HG03565 (cell line): ENCODE results near the gene IMMP2L.

ENCODE experiments used
- ATAC-seq: cut with Tn5 transposase; IDR thresholded peaks from one replicate; pipeline ENCODE4 v1.9.1; 2021; ENCODE audit warnings: mild to moderate bottlenecking, moderate library complexity; ENCODE audit not compliant: unreplicated experiment

Gene IMMP2L

DNA sequence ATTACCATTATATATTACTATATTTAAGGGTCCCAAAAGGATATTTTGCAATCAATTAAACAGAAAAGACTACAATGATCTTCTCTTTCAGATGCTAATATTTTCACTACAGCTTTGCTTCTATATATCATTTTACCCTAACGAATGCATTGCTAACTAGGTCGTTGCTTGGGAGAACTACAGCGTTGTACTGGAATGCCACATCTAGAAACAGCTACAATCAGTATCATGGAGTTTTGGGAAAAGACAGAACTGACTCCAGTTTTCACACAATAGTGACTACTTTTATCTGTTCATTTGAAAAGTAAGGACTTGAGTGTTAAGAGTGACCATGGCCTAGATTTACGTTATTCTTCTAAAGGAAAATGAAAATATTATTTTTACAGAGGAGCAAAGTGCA, 432.9 kb downstream of the IMMP2L start:
- no peak for ATAC-seq

DNA sequence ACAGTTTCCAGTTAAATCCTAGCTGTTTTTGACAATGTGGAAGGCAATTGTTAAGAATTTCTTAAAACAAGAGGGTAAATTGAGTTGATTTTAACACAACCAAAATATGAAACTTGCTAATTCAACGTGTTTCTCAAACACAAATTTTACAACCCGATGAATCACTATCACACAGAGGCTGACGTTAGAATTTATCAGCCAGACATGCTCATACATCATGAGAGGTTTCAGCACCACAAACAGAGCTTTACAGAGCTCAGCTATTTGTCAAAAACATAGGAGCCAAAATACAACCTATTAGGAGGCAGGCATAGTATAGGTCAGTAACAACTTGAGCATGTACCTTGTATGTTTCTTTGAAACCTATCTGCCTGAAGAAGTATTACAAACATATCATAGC, 435.3 kb downstream of the IMMP2L start:
- no peak for ATAC-seq

DNA sequence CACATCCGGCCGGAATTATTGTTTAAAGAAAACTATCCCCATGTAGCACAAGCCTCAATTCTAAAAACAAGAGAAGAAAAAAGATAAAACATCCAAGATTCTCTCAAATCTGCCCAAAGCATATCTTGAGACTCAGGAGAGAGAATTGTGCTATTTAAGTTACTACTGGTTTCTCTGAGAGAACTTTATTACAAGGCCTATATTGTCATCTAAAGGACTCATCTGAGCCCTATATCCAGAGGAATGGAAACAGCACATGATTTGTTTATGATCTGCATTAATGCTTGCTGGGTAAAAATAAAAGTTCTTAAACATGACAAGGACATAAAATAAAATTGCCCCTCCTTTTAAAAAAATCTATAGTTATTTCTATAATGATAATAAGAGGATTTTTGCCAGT, 446.3 kb downstream of the IMMP2L start:
- no peak for ATAC-seq

GRCh38 chr7:111113263-111114017, 448.9 kb downstream of the IMMP2L start:
- ATAC-seq = no peak

GRCh38 chr7:111112439-111112838, 449.9 kb downstream of the IMMP2L start:
- ATAC-seq = no peak

GRCh38 chr7:111108496-111108895, 453.8 kb downstream of the IMMP2L start:
- ATAC-seq = no peak

DNA sequence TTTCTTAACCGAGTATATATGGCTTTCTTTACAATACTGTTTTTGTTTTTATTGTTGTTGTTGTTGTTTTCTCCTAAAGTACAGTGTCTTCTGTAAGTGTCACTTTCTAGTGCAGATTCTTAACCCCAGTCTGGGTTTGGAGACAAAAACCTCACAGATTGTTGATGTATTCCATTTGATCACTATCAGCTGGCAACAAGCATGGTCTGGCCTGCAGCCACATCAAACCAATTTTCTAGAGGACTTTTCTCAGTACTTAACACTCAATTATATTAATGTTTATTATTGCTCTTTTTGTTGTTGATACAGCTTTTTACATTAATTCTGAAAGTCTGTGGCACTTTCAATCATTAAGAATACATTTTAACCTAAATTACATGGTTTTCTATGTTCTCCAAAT, 454.3 kb downstream of the IMMP2L start:
- ATAC-seq = no peak

- no peak for ATAC-seq
Measured at GRCh38 chr7:111107579-111107978, 454.7 kb downstream of the IMMP2L start.

DNA sequence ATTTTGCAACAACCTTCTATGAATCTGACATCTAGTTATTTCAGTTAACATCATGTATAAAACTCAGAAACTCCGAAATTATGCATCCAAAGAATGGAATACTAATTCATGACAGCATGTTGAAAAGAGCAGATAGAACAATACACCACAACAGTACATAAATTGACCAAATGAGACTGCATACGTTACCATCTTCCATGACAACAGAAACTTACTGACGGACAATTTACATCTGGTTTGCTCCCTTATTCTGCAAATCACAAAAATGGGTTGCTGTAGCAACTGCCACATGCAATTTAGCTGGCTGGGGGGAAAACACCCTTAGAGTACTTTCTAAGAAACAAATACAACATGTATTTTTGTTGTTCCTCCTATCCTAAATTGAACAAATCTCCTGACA, 457.0 kb downstream of the IMMP2L start:
- no peak for ATAC-seq

DNA sequence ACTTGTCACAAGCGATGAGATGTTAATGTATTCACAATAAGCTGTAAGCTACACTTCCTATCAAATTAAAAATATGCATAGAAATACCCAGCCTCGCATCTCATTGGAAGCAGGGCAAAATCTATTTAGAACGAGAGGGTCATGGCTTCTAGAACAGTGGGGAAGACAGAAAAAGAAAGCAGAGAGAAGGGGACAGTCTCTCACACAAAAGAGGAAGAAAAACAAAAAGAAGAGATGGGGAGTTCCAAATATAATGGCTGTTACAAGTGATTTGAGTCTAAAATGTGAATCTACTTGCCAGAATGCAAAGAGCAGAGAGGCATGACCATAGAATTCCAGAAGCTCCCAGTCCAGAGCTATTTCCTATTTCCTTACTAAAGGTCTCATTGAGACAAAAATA, 457.6 kb downstream of the IMMP2L start:
- no peak for ATAC-seq

DNA sequence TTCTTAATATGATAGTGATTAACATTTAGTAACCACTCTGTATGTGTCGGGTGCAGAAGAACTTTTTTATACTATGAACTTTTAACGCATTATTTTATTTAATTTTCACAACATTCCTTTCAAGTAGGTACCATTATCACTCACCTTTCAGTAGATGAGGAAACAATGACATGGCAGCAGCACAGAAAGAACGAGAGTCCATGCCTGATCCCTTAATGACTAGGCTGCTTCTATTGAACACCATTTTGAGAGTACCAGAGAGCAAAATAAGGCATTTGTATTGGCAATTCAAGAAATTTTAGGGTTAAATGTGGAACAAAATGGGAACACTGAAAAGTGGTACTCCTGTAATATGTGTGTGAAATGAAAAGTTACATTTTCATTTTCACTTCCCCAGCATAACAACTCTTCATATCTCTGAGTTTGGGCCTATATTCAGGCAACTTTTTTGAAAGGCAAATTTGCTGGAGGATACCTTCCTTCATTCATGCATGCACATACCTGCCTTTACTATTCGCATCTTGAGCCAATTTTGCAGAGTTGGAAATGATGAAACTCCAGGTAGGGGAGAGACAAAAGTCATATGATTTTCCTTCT, 458.5 kb downstream of the IMMP2L start:
- no peak for ATAC-seq

DNA sequence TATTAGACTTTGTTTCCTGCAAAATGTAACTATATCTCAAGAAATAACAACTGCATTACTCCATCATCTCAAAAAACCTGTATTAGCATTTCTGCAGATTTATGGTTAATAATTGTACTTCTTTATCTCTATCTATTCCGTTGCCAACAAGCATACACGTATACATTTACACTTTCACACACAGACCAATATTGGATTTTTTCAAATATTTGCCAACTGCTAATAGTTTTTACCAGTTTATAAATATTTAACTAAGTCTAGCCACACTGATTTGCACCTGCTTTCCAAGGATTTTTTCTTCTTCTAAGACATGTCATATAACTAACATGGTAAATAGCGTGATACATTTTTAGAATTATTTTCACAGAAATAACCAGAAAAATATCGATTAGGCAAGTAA, 459.2 kb downstream of the IMMP2L start:
- ATAC-seq = no peak

DNA sequence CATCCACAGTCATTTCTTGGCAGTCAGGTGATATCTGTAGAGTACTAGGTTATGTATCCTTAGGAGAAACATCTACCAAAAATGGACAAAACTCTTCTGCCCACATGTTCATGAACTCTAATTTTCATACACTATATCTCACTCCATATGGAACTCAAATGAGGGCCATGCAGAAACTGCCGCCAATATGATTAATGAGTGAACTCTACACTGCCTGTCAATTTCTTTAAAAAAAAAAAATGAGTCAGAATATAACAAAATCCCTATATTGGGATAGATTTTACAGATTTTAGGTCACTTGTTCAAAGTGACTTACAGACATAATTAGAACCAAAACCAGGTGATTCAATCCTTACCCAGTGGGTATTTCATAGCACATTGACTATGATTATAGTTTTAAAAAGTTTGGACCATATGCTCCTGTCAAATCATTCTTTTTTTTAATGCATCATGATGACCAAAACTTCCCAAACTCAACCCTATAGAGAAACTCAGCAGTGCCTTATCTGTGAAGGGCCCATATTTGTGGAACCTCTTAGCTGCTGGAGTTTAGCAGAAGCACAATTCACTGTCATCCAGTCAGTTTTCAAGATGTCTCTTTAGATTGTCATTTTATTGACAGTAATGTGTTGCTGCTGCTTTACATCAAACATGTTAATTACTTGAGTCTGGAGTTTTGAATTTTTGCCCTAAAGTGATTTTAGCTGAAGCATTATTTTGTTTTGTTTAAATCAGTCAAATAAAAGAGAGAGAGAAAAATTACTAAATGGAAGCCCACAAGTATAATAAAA, 460.2 kb downstream of the IMMP2L start:
- no peak for ATAC-seq

- no peak for ATAC-seq
Measured at GRCh38 chr7:111098926-111099250, 463.4 kb downstream of the IMMP2L start.

DNA sequence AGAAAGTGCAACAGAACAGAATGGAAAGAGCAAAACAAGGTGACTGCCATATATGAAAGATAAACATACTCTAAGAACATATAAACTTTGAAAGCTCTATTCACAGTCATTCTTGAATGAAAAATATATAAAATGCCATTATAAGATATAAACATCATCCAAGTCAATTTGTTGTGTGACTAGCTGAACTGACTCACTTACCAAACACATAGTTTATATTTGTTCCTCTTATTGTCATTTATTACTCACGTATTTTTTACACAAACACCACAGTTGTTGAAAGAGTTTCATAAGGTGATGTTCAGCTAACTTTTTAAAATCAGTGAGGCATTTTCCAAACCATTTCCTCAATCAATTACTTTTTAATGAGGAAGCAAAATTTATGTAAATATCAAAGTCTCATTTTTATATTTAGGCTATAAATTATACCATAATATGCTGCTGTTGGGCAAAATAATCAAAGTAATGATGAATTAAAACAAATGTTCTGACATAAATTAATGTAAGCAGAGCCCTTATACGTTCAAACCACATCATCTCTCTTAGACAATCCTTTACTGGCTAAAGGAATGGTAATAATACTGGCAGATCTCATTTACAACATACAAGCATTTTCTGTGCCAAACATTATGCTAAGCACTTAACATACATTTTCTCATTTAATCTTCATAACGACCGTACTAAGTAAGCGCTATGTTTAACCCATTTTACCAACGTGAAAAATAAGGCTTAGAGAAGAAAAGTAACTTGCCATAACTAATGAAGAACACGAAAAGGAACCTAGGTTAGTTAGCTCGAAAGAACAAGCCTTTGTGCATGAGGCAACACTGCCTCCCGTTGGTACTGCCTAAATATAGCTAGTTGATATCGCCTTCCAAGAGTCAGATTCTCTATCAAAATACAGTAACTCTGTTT, 464.0 kb downstream of the IMMP2L start:
- peak; percentile 77 for ATAC-seq

DNA sequence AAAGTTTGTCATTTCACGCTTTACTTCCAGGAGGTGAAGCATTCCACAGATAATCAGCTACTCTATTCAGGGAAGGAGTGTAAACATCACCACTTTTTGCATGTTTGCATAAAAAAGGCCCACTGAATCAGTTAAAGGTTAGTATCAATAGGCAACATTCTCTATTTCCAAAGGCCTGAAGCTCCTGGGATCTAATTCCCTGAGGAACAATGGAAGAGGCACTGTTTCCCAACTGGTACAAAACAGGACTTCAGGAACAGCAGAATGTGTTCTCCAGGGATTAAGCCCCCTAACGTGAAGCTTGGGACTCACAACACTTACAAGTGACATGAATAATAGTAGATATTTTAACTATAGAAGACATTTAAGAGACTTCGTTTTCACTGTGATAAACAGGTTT, 465.3 kb downstream of the IMMP2L start:
- no peak for ATAC-seq

- no peak for ATAC-seq
Measured at GRCh38 chr7:111094419-111094818, 467.9 kb downstream of the IMMP2L start.

DNA sequence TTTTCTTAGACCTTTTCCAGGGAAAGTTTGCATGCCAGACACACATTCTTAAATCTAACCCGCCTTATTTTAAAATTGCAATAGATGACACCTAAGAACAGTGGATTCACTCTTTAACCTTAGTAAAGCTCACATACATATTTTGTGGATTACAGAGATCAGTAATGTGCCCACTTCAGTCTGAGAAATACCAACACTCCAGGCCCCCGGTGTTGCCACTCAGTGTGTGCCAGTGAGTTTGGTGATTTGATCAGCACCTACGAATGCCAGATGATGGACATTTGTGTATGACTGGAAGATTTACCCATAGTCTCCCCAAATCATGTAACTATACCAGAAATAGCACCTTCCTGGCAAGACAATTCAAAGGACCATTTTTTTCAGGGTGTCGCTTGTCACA, 468.8 kb downstream of the IMMP2L start:
- ATAC-seq = no peak

DNA sequence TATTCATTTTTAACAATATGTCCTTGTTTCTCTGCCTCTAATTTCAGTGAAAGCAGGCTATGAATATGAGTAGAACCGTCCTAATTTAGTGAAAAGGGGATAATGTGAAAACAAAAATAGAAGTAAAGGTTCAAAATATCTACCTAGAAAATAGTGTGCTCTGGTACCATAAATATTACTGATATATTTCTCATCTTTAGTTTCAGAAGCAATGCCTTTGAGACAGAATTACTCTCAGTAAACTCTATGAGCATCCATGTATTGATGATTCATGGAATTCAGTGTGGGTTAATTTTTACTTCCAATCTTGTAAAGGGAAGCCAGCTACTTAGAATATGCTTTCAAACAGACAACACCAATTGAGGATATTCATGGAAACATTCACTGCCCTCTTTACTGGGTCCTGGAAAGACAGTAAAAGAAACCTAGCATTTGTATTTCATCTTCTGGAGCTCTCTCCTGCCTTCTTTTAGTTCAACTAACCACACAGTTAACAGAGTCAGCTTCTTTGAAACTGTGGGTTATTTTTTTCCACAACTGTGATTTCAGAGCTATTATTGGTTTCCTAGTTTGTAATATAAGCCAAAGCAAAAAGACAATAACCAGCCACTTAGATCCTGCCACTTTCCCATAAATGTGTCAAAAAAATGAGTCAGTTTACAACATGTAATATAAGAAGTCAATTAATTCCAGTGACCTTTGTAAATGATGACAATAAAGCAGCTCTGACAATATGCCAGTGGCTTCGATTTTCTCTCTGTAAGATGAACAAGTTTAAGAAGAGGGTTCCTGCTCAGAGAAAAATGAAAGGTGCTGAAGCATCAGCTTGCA, 469.7 kb downstream of the IMMP2L start:
- ATAC-seq = peak; percentile 57
